Measurements from ENCODE around the gene KPNA6. TPM values are rescaled to one million over a fixed set of nuclear protein-coding genes. Genes with fewer than 3 reads are reported as not detected.

The KPNA6 gene
- total RNA-seq, 2 donors from 2014 or later: 95.4 to 119 TPM

DNA sequence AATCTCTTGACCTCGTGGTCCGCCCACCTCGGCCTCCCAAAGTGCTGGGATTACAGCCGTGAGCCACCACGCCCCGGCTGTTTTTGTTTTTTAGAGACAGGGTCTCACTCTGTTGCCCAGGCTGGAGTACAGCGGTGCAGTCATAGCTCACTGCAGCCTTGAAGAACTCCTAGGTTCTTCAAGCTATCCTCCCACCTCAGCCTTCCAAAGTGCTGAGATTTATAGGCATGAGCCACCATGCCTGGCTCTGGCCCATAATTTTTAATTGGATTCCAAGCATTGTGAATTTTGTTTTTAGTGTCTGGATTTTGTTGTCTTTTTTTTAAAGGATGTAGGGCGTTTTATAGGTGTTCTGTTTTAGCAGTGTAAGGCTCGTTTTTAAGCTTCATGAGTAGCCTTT, 43.0 kb downstream of the KPNA6 start:
- Mint-ChIP-seq H3K4me1 (peaks cover 8% of the 10 kb centered on the region), H3K27ac (no peak overlapping the region), H3K4me3 (no peak overlapping the region), H3K27me3 (ENCODE audit: insufficient read depth) (no peaks in the 10 kb centered on the region), H3K9me3 (peaks cover 16% of the 10 kb centered on the region), H3K36me3 (ENCODE audit: low read depth) (peaks cover 25% of the 10 kb centered on the region)
- no peak overlapping the region for H3K4me3 ChIP-seq (ENCODE audit: low read length)
- no peak overlapping the region for H3K27ac ChIP-seq (ENCODE audit: low read depth, low read length)
- TF ChIP-seq, protein P1, sequence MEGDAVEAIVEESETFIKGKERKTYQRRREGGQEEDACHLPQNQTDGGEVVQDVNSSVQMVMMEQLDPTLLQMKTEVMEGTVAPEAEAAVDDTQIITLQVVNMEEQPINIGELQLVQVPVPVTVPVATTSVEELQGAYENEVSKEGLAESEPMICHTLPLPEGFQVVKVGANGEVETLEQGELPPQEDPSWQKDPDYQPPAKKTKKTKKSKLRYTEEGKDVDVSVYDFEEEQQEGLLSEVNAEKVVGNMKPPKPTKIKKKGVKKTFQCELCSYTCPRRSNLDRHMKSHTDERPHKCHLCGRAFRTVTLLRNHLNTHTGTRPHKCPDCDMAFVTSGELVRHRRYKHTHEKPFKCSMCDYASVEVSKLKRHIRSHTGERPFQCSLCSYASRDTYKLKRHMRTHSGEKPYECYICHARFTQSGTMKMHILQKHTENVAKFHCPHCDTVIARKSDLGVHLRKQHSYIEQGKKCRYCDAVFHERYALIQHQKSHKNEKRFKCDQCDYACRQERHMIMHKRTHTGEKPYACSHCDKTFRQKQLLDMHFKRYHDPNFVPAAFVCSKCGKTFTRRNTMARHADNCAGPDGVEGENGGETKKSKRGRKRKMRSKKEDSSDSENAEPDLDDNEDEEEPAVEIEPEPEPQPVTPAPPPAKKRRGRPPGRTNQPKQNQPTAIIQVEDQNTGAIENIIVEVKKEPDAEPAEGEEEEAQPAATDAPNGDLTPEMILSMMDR (conservative IDR thresholded peaks at IDR 0.05): no peak
- no peak for DNase-seq
- peaks cover 26% of the 10 kb centered on the region for H3K36me3 ChIP-seq (ENCODE audit: control insufficient read depth, insufficient read depth, low read length)
- peaks cover 2% of the 10 kb centered on the region for H3K4me1 ChIP-seq (ENCODE audit: control insufficient read depth, insufficient read depth, low read length)
- peaks cover 24% of the 10 kb centered on the region for H3K9me3 ChIP-seq (ENCODE audit: control insufficient read depth, low read length)
- H3K9ac ChIP-seq (ENCODE audit: extremely low read depth, low read length, poor library complexity, severe bottlenecking): no peak overlapping the region
- H3K27me3 ChIP-seq (ENCODE audit: control insufficient read depth, insufficient read depth, low read length, poor library complexity, severe bottlenecking): no peaks in the 10 kb centered on the region
- WGBS, 2 experiments (ENCODE audit: insufficient coverage in 1 of 2, insufficient read length in 1 of 2): 93 to 94% methylated on average over 7 to 9 of the region's 9 CpGs

- Histone ChIP-seq H3K9ac (ENCODE audit: extremely low read depth, low read length, poor library complexity, severe bottlenecking) (no peak overlapping the region), H3K36me3 (ENCODE audit: control insufficient read depth, insufficient read depth, low read length) (peaks cover 30% of the 10 kb centered on the region), H3K9me3 (ENCODE audit: control insufficient read depth, low read length) (peaks cover 22% of the 10 kb centered on the region), H3K27ac (ENCODE audit: low read depth, low read length) (no peak overlapping the region), H3K27me3 (ENCODE audit: control insufficient read depth, insufficient read depth, low read length, poor library complexity, severe bottlenecking) (no peaks in the 10 kb centered on the region), H3K4me1 (ENCODE audit: control insufficient read depth, insufficient read depth, low read length) (peaks cover 2% of the 10 kb centered on the region), H3K4me3 (ENCODE audit: low read length) (no peak overlapping the region)
- Mint-ChIP-seq H3K27me3 (ENCODE audit: insufficient read depth) (no peaks in the 10 kb centered on the region), H3K36me3 (ENCODE audit: low read depth) (peaks cover 30% of the 10 kb centered on the region), H3K9me3 (peaks cover 16% of the 10 kb centered on the region), H3K4me1 (peaks cover 8% of the 10 kb centered on the region), H3K27ac (no peak overlapping the region), H3K4me3 (no peak overlapping the region)
- TF ChIP-seq, protein P1 (conservative IDR thresholded peaks at IDR 0.05): no peak
- 86 to 93% methylated on average over 3 to 5 of the region's 5 CpGs for WGBS, 2 experiments (ENCODE audit: insufficient coverage in 1 of 2, insufficient read length in 1 of 2)
- DNase-seq: no peak
These were observed 43.5 kb downstream of the KPNA6 start for GRCh38 chr1:32151319-32151787.

- no peaks in the 10 kb centered on the region for H3K27me3 Mint-ChIP-seq (ENCODE audit: insufficient read depth)
- H3K4me1 Mint-ChIP-seq: peaks cover 1% of the 10 kb centered on the region
- Histone ChIP-seq H3K9ac (ENCODE audit: extremely low read depth, low read length, poor library complexity, severe bottlenecking) (no peak overlapping the region), H3K27ac (ENCODE audit: low read depth, low read length) (no peak overlapping the region), H3K4me1 (ENCODE audit: control insufficient read depth, insufficient read depth, low read length) (peaks cover under 1% of the 10 kb centered on the region), H3K27me3 (ENCODE audit: control insufficient read depth, insufficient read depth, low read length, poor library complexity, severe bottlenecking) (no peaks in the 10 kb centered on the region), H3K9me3 (ENCODE audit: control insufficient read depth, low read length) (no peaks in the 10 kb centered on the region), H3K36me3 (ENCODE audit: control insufficient read depth, insufficient read depth, low read length) (peaks cover 81% of the 10 kb centered on the region), H3K4me3 (ENCODE audit: low read length) (no peak overlapping the region)
- DNase-seq: no peak
- no peak overlapping the region for H3K27ac Mint-ChIP-seq
- TF ChIP-seq, protein P1 (conservative IDR thresholded peaks at IDR 0.05): no peak
- H3K9me3 Mint-ChIP-seq: no peaks in the 10 kb centered on the region
- peaks cover 77% of the 10 kb centered on the region for H3K36me3 Mint-ChIP-seq (ENCODE audit: low read depth)
- no peak overlapping the region for H3K4me3 Mint-ChIP-seq
- 90 to 92% methylated on average over 1 to 3 of the region's 3 CpGs for WGBS, 2 experiments (ENCODE audit: insufficient coverage in 1 of 2, insufficient read length in 1 of 2)
These were observed 51.3 kb downstream of the KPNA6 start for GRCh38 chr1:32159189-32159588.
